ENCODE results near the gene FAM20B.

FAM20B gene

DNA sequence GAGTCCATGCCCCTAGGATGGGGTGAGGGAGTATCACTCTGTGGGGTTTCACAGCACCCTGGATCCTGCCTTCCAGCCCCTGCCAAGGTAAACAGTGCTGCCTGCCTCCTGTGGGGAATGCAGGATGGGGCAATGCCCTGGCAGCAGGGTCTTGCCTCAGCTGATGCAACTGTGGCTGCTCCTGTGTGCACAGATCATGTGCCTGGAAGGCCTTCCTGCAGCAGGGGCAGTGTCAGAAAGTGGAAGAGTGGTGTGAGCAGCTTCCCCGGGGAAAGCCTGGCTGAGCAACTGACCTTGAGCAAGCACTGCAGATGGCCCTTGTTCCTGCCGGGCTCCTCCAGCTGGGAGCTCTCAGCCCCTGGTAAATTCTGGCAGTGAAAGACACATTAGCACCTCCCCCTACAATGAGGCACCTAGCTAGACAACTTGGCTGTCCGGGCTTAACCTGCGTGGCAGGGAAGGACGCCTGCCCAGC, 66.0 kb downstream of the FAM20B start:
- DNase-seq (ENCODE audit: low read depth in 3 of 3, low spot score in 1 of 3) = no peak

DNA sequence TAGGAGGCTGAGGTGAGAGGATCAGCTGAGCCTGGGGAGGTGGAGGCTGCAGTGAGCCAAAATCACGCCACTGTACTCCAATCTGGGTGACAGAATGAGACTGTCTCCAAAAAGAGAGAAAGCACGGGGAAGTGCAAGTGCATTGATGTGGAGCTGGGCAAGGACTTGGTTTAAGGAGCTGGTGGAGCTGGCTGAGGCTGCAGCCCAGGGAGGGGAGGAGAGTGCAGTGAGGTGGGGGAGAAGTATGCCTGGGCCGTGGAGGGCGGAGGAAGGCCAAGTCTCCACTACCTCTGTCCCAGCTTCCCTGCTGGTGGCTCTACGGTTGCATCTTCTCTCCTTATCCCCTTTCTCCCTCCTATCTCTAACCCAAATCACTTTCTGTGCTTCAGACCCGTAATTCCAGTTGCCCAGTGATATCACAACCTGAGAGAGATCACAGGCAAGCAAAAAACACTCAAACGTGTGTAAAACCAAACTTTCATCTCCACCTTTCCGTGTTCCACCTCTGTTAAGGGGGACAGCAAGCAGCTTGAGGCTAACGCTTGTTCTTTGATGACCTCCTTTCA, 67.3 kb downstream of the FAM20B start:
- no peak for DNase-seq (ENCODE audit: low read depth in 3 of 3, low spot score in 1 of 3)

DNA sequence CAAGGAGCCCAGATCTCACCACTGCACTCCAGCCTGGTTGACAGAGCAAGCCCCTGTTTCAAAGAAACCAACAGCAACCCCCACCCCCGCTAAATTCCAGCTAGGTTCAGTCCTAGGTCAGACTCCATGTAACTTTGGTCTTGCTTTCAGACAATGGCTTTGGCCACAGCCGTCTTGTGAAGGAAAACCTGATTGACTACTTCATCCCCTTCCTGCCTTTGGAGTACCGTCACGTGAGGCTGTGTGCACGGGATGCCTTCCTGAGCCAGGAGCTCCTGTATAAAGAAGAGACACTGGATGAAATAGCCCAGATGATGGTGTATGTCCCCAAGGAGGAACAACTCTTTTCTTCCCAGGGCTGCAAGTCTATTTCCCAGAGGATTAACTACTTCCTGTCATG, 69.1 kb downstream of the FAM20B start:
- no peak for DNase-seq (ENCODE audit: low read depth in 3 of 3, low spot score in 1 of 3)

DNA sequence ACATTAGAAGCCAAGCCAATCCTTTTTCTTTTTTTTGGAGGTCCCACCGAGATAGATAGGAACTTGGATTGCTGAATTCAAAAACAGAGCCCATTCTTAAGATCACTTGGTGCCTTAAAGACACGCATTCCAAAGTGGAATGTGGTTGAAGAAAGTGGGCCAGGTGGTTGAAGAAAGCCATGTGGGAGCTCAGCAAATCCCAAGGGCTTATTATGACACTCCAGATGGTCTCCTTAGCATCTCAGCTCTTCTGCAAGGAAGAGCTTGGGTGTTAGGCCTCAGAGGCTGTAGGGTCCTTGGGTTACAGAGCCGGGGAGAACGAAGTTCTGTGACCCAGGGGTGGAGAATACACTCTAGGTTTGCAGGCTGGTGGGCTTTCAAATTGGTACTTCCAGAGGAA, 69.7 kb downstream of the FAM20B start:
- no peak for DNase-seq (ENCODE audit: low read depth in 3 of 3, low spot score in 1 of 3)

DNA sequence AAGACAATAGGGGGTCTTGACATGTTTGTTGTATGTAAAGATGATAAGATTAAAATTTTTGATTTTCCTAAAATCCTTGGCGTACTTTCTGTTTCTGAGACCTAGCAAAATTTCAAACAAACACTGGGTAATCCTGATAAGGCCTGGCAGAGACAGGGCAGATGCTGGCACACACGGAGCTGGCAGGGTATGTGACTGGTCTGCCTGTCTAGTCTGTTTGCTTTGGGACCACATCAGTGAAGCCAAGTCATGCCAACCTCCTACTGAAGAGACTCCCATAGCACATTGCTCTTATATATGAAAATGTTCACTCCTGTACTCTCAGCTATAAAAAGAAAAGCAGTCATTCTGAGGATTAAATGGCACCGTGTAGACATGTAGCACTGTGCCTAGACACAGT, 70.2 kb downstream of the FAM20B start:
- no peak for DNase-seq (ENCODE audit: low read depth in 3 of 3, low spot score in 1 of 3)

DNA sequence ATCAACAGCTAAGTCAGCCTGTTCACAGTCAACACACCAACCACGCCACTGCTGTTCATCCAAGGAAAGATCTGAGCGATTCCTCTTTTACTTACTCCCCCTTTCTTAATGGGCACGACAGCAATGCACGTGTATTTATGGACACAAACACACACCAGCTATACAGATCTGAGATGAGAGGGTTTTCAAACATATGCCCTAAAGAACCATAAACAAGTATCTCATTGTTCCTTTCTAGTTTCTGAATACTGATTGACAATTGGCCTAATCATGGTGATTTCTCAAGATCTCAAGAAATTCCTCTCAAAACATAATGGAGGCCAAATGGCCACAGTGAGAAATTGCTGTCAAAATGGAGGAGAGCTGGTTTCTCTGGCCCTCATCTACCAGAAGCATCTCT, 74.2 kb downstream of the FAM20B start:
- no peak for DNase-seq (ENCODE audit: low read depth in 3 of 3, low spot score in 1 of 3)

DNA sequence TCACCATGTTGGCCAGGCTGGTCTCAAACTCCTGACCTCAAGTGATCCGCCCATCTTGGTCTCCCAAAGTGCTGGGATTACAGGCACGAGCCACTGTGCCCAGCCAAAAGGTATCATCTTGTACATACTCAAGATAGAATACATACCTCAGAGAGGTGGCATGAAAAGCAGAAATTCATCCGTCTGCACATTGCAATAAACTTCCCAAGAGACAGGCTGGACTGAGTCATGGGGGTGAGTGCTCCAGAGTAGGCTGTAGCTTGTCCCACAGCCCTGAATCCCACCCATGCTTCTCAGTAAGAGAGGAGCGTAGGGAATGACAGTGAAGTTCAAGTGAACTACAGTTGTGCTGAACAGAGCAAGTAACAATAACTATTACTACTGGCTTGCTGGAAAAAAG, 75.9 kb downstream of the FAM20B start:
- DNase-seq (ENCODE audit: low read depth in 3 of 3, low spot score in 1 of 3) = no peak

DNA sequence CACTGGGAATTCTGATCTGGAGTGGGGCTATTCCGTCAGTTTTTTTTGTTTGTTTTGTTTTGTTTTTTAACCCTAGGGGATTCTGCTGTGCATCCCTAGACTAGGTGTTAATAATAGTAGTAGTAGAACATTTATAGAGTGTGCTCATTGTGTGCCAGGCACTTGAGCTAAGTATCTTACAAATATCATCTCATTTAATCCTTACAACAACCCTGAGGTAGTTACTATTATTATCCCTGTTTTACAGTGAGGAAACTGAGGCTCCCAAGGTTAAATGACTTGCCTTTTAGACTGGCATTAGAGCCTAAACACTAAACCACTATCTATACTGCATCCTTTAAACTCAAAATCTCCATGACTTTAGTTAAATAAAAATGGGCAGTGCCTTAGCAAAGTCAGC, 78.3 kb downstream of the FAM20B start:
- DNase-seq (ENCODE audit: low read depth in 3 of 3, low spot score in 1 of 3) = no peak

DNA sequence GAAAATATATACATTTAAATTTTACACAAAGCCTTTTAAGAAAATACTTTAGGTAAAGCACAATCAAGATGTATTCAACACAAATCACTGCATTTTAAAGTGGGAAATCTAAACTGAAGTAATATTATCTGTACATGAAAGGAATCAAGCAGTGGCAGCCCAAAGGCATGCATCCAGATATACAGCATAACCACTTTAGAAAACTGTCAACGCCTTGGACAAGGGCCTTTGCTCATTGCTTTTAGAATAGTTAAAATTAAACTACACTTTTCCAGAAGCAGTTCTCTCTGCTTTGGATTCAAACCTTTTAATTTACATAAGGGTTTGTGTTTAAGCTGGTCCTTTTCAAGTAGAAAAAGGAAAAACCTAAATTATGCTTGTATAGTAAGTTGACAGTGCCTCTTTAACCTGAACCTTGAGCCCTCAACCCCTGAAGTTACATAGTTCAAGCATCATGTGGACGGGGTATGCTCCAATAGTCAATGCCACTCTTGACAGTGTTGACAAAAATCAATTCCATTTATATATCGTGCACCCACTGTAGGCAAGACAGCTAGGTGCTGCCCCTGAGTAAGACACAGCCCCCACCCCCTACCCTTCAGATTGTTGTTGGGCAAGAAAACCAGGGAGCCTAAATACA, 79.0 kb downstream of the FAM20B start:
- no peak for DNase-seq (ENCODE audit: low read depth in 3 of 3, low spot score in 1 of 3)

DNA sequence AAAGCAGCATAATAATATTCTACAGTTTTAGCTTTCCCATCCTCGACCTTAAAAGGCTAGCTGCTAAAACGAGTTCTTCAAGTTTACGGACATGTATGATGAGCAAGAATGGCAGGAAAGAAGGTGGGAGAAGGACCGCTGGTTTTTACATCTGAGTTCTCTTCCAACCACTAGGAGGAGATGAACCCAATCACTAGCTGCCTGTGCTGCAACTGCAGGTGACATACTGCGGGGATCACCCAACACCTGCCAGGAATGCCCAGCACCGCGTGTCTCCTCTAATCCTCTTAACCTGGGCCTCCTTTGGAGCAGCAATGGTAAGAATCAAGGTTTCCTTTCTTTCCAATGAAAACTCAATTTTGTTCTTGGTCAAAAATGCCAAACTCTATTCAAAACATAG, 79.7 kb downstream of the FAM20B start:
- no peak for DNase-seq (ENCODE audit: low read depth in 3 of 3, low spot score in 1 of 3)

DNA sequence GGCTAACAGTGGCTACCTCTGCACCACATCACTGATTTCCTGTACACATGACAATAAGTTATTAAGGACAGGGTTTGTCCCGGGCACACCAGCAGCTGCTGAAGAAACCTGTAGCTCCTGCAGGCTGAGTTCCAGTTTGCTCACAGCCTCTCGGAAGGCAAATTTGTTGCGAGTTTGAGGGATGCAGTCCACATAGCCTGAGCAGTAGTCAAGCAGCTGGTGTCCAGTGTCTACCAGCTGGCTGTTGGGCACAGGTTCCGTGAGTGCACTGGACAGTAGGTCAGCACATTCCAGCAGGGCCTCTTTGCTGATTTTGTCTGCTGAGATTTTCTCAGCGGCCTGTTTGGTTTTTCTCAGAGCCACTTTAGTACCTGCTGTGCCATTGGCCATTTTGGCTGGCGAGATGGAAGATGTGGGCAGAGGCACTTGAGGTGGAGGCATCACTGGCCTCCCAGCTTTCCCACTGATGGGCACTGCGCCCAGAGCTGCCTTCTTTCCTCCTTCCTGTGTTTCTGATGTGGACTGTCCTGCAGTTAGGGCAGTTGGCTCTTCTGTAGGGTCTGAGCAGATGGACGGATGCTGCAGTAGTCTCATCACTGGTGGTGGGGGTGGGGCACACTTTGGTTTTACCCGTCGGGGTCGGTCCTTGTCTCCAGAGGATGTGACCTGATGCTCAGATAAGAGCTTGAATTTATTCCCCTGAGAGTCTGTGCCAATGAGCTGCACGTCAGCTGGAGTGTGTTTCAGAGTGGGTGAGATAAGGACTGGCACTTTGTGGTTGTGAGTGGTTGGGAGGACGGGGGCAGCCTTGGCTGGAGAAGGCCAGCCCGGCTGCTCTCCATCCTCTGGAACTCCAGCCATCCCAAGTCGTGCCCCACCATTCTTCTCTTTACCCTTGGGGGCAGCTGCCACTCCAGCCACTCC, 82.3 kb downstream of the FAM20B start:
- no peak for DNase-seq (ENCODE audit: low read depth in 3 of 3, low spot score in 1 of 3)

DNA sequence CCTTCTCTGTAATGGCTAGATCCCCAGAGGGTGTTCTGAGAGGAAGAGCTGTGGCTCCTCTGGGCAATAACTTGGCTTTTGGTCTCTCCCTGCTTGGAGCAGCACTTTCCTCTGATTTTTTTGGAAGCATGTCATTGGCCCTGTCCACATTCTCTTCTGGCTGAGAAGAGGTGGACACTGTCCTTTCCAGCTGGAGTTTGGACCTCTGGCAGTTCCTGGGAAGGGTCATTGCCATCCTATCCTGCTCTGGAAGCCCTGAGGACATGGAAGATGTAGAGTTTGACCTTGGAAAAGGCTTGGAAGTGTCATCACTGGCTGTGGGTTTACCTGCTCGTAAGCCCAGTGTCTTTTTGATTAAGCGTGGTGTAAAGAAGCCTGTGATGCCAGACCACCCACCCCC, 83.0 kb downstream of the FAM20B start:
- DNase-seq (ENCODE audit: low read depth in 3 of 3, low spot score in 1 of 3) = no peak

DNA sequence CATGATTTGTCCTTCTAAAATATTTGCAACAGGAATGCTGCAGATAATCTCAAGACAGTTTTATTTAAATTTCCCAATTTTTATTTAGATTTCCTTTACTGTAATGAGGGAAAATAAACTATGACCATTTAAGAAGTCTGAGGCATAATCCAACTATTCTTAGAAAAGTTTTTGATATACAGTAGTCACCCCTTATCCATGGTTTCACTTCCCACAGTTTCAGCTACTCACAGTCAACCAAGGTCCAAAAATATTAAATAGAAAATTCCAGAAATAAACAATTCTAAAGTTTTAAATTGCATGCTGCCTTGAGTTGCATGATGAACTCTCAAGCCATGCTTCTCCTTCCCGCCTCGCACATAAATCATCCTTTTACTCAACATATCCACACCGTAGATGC, 89.5 kb downstream of the FAM20B start:
- DNase-seq (ENCODE audit: low read depth in 3 of 3, low spot score in 1 of 3) = no peak

DNA sequence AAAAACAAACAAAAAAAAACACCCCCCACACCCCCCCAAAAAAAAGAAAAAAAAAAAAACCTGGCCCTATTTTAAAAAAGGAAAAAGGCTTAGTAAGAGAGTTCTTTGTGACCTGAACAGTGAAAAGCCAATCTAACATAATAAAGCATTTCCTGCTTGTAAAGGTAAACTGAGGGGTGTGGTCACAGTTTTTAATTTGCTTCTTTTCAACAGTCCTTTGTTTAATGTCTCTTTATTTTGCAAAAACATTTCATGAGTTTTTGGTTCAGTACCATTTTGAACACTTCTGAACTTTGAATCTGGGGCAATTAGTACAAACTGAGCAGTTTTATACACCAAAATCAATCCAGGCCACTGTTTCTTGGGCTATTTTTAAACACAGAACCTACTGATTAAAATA, 93.8 kb downstream of the FAM20B start:
- DNase-seq (ENCODE audit: low read depth in 3 of 3, low spot score in 1 of 3) = no peak

DNA sequence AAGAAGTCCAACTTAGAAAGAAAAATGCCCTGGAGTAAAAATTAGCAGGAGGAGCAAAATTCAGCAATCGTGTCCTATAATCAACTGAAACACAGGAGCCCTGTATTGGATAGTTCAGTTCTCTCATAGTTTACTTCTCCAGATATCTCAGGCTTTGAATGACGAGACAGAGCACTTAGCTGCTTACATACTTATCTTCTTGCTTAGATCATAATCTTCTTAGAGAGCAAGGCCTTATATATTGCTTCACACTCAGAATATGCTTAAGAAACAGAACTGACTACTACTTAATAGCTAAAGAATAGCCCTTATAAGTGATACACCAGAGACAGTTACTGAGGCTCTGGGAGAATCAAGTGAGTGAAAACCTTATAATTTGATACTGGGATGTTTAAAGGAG, 95.0 kb downstream of the FAM20B start:
- DNase-seq (ENCODE audit: low read depth in 3 of 3, low spot score in 1 of 3) = no peak

DNA sequence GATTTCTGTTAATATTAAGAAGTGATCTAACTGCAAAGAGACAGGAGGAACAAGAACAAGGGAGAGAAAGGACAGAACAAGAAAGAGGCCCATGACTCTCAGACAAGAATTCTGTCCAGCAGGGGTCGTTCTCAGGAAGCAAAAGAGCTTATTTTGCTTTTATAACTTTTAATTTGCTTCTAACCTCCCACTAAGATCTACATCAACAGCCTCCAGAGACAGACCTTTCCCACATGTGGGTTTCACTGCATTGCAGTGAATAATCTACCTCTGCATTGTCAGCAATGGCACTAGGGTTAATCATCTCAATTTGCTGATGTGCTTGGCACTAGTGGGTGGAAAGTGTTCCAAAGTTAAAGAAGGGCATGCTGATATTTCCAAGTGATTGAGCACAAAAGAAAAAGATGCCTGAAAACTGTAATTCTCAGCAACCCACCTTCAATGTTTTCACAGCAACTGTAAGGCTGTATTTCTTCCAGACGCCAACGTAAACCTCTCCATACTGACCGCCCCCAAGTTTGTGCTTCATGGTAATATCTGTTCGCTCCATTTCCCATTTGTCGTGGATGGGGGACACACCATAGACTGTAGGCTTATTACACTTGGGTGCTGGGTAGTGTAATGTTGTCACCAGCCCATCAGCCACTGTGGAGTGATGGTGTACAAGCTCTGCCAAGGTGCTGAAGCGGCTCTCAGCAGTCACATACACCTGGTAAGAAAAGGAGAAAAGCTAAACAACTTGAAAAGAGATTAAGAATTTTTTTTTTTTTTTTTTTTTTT, 95.7 kb downstream of the FAM20B start:
- DNase-seq (ENCODE audit: low read depth in 3 of 3, low spot score in 1 of 3) = no peak

DNA sequence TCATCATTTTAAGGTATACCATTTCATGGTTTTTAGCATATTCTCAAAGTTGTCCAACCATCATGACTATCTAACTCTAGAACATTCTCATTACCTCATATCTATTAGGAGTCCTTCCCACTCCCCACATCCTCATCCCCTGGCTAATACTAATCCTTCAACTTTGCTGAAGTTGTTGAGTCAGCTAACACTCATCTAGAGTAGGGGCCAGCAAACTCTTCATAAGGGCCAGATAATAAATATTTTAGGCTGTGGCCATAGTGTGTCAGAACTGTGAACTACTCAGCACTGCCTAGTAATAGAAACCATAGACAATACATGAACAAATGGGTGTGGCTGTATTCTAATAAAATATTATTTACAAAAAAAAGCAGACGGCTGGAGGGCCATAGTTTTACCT, 99.2 kb downstream of the FAM20B start:
- no peak for DNase-seq (ENCODE audit: low read depth in 3 of 3, low spot score in 1 of 3)

Data from stimulated activated CD4-positive, alpha-beta T cell treated with anti-CD3 and anti-CD28 coated beads, TNF-alpha, amount 100 ng/mL, for 1 hour (primary cell).